ENCODE measurements around the gene RP2.

The RP2 gene

GRCh38 chrX:46922611-46923010 is 85.8 kb downstream of the RP2 start:
- no peak for DNase-seq

GRCh38 chrX:46927718-46928117 is 90.9 kb downstream of the RP2 start:
- DNase-seq = no peak

- no peak for DNase-seq
Observed at GRCh38 chrX:46929439-46930261, 92.8 kb downstream of the RP2 start.

Measured in activated CD4-positive, alpha-beta T cell treated with anti-CD3 and anti-CD28 coated beads, Interleukin-2, amount 50 U/mL, for 4 hours (primary cell).